Fibroblast of skin of back (primary cell): ENCODE measurements around the gene PGGHG.
"Not testable (repeated sequence)": the region's sequence is repeated elsewhere in the genome, so short reads cannot be mapped to it uniquely, and the experiment has no call there.

Source experiments
- DNase-seq: peaks from one replicate; pipeline ENCODE4 v3.0.0-alpha.2; 2013

Gene PGGHG

GRCh38 chr11:330307-330693 is 41.4 kb downstream of the PGGHG start:
- DNase-seq, result no peak

- no peak for DNase-seq
Measured at GRCh38 chr11:330694-331357, 41.9 kb downstream of the PGGHG start.

DNA sequence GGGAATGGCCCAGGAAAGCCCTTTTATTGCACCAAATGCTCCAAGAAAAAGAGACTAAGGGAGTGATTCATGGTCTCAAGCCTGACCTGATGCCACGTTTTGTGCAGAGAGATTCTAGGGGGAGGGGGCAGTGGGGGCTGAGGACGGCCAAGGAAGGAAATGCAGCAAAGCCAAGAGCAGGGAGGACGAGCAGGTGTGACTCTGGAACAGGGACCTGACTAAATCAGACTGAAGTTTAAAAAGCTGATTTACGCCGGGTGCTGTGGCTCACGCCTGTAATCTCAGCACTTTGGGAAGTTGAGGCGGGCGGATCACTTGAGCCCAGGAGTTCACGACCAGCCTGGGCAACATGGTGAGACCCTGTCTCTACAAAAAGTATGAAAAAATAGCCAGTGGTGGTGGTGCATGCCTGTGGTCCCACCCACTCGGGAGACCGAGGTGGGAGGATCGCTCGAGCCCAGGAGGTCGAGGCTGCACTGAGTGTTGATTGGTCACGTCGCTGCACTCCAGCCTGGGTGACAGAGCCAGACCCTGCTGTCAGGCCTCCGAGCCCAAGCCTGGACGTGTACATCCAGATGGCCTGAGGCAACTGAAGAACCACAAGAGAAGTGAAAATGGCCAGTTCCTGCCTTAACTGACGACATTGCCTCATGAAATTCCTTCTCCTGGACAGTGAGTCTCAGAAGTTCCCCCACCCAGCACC is 42.6 kb downstream of the PGGHG start:
- no peak for DNase-seq

GRCh38 chr11:332651-333480 is 43.9 kb downstream of the PGGHG start:
- no peak for DNase-seq

DNA sequence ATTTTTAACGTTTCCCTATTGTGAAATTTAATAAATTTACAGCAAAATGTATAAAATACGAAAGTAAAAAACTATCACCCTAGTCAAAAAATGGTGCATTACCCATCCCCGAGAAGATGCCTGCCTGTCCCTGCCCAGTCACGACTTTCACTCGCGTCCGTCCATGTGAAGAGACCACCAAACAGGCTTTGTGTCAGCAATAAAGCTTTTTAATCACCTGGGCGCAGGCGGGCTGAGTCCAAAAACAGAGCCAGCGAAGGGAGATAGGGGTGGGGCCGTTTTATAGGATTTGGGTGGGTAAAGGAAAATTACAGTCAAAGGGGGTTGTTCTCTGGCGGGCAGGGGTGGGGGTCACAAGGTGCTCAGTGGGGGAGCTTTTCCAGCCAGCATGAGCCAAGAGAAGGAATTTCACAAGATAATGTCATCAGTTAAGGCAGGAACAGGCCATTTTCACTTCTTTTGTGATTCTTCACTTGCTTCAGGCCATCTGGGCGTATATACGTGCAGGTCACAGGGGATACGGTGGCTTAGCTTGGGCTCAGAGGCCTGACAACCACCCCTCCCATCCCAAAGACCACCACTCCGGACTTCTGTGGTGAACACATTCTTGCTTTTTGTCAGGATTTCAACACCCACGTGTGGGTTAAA is 44.8 kb downstream of the PGGHG start:
- DNase-seq, result not testable (repeated sequence)

- no peak for DNase-seq
Measured at GRCh38 chr11:334264-334994, 45.5 kb downstream of the PGGHG start.

- DNase-seq, result peak; percentile 17
Measured at GRCh38 chr11:335779-336658, 47.1 kb downstream of the PGGHG start.

DNA sequence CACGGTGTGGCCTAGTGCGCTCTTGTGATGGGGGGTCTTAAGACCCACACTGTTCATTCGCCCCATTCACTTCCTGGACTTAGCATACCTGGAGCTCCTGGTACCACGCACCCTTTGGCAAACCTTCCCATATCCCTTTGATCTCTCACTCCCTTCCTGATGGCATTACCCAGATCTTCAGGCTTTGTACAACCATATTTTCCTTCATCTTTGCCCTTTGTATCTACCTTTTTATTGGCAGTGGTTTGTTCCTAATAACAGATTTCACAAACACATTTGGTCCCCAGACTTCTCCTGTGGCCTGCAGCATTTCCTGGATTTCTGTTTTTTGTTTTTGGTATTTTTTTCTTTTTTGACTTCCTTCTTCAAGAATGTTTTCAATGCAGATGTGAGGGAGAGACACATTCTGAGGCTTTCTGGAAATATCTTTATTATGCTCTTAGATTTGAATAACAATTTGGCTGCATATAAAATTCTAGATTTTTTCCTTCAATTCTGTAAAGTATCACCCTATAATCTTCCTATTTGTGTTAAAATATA is 47.8 kb downstream of the PGGHG start:
- DNase-seq, result no peak

GRCh38 chr11:337711-338110 is 48.8 kb downstream of the PGGHG start:
- no peak for DNase-seq

DNA sequence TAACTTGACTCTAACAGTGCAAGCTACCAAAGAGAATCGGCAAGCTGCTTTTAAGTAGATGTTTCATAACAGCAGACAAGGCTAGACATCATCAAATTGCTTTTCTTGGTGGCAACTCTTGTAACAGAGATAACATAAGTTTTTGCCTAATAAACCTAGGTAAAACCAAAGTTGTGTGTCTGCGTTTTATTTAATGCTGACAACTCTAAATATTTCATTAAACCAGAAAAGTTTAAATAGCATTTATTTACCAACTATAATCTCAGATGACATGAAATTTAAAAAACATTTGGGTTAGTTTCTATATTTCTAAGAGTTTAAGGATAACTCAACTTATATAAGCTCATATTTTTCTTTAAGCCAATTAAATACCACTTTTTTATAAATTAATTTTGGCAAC is 51.0 kb downstream of the PGGHG start:
- no peak for DNase-seq

GRCh38 chr11:340539-341512 is 51.9 kb downstream of the PGGHG start:
- DNase-seq, result no peak

DNA sequence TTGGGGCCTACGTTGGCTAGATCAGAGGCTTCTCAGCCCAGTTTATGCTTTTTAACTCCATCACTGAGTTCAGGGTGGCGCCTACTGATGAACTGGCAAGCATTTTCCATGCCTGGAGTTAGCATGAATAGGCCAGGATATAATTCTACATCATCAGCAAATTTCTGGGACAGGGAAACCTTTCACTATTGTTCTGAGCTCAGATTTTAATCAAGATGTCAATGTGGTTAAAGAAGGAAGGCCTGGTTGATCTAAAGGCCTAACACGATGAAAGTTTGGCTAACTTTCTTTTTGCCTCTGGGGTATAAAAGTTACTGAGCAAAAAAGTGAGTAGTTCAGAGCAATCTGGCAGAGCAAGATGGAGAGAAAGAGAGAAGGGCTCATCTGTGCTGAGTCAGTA is 53.4 kb downstream of the PGGHG start:
- DNase-seq, result no peak

GRCh38 chr11:344836-345578 is 56.1 kb downstream of the PGGHG start:
- no peak for DNase-seq
